H54 (cell line): ENCODE measurements around the gene LPAR2.

ENCODE experiments used
- DNase-seq: peaks from one replicate; pipeline ENCODE4 v3.0.0; 2011; ENCODE audit warnings: low spot score, mixed read lengths; ENCODE audit not compliant: insufficient read length
- FAIRE-seq: peaks from 3 replicates; lab custom pipeline; 2011; peaks lifted over from hg19 to GRCh38; lab: Jason Lieb, UNC
- POLR2A ChIP-seq: IDR thresholded peaks from 2 replicates; pipeline ENCODE4 v1.6.1; 2011; ENCODE audit warnings: low read depth, mild to moderate bottlenecking, low read length

The LPAR2 gene

DNA sequence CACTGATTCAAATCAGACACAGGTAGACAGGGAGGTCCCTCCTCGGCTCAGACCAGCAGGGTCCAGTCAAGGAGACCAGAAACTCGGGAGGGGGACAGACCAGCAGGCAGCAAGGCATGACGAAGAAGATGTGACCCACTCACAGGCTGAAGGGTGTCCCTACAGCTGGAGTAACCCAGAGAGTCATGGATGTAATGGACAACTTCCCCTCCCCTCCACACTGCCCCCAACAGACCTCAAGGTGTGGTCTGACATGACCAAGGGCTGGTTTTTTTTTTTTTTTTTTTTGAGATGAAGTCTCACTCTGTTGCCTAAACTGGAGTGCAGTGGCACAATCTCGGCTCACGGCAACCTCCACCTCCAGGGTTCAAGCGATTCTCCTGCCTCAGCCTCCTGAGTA, 43.7 kb downstream of the LPAR2 start:
- FAIRE-seq (no peak), DNase-seq (no peak)
- TF ChIP-seq POLR2A, result no peak

GRCh38 chr19:19582471-19582870, 45.5 kb downstream of the LPAR2 start:
- no peak for TF ChIP-seq POLR2A
- DNase-seq (no peak), FAIRE-seq (no peak)

- no peak for FAIRE-seq
- DNase-seq, result no peak
- TF ChIP-seq POLR2A, result no peak
These were observed 46.6 kb downstream of the LPAR2 start for GRCh38 chr19:19581391-19581790.

DNA sequence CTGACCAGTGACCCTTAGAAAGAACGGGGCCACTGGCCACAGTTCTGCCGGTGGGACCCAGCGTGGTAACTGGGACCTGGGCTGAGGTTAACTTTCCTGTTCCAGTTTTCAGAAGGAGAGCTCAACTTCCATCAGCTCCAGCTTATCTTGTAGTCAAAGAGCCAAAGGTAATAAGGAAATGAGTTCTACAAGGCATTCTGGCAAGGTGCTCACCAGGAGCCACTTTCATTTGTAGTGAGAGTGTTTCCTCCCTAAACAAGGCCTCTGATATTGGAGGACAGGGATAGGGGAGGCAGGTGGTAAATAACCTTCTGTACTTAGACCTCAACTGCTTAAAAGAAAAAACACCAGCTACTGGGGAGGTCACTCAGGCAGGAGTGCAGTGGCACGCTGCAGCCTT, 47.6 kb downstream of the LPAR2 start:
- FAIRE-seq, result no peak
- TF ChIP-seq POLR2A, result no peak
- no peak for DNase-seq

DNA sequence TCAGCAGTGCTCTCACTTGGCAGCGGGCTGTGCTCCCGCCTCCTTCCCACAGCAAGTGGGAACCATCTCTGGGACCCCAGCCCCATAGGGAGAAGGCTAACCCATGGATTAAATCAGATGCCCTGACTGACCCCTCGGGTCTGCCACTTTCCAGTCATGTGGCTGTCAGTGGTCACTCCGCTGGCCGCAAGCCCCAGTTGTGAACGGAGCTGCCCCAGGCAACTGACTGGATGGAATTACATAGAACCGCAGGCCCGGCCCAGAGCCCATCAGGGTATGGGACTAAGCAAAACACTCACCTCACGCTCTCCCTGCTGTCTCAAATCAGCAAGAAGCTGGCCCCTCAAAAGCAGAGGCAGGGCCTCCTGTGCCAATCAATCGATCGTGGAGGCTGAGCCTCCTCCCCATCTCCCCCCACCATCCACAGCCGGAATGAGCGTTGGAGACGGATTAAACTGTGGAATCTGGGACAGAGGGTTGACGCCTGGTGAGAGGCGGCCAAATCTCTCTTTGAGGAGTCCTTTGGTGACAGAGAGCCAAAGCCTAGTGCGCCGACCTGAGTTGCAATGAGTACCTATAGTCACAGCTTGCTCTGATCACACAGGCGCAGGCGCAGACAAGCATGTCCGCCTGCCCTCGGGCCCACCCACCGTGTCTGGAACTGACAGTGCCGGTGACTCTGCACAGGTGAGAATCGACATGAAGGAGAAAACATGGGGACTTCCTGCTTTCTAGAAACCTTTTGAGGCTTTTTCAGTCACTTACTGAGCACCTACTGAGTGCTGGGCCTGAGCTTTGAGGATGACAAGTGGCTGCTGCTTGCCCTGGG, 48.3 kb downstream of the LPAR2 start:
- FAIRE-seq (no peak), DNase-seq (no peak)
- no peak for TF ChIP-seq POLR2A

GRCh38 chr19:19578252-19578651, 49.8 kb downstream of the LPAR2 start:
- FAIRE-seq (no peak), DNase-seq (no peak)
- no peak for TF ChIP-seq POLR2A

DNA sequence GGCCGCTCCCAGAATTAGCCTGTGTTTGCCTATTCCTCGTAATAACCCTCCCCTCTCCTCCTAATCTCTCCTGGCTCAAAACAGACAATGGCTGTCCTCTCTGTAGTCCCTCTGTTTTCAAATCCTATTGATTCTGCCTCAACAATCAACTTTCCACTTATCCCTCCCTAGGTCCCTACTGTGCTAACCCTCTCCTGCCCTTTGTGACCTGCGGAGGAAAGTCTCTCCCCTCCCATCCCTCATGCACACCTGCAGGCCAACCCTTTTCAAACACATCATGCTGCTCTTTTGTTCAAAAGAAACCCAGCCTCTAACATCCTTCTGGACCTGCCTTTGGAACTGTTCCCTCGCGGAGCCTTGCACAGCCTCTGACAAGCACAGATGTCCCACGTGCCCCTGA, 52.6 kb downstream of the LPAR2 start:
- TF ChIP-seq POLR2A, result no peak
- FAIRE-seq, result no peak
- DNase-seq, result no peak
